Measurements from ENCODE around the gene FOXRED1. TPM values are rescaled to one million over a fixed set of nuclear protein-coding genes. Genes with fewer than 3 reads are reported as not detected.

FOXRED1 gene
- total RNA-seq (10 to 100 TPM; 27.5 to 42.7 (median 35.5) TPM), polyA plus RNA-seq (10 to 100 TPM; 20.4 to 26.1 TPM), total RNA-seq (20.6 reads per million, percentile 51 among the genes with 10 or more reads in this experiment)

GRCh38 chr11:126268708-126269579 lies at the start of gene FOXRED1, which contains the start of gene SRPRA:
TSS of gene FOXRED1 (plus strand) at chr11:126269154. CDS start at chr11:126269207, 53 bp downstream.
TSS of gene SRPRA (minus strand) at chr11:126268895. CDS start at chr11:126268804, 91 bp downstream.
- peaks cover 14 to 46% (median 33%) of the 10 kb centered on the region in 5 donors for H3K36me3 Mint-ChIP-seq
- ATAC-seq: peak; percentile 100
- H3K9me3 ChIP-seq (ENCODE audit: control insufficient read depth in 2 of 3, low read length in 3 of 3): no peaks in the 10 kb centered on the region
- H3K27me3 Mint-ChIP-seq: no peaks in the 10 kb centered on the region
- H3K27me3 ChIP-seq (ENCODE audit: control insufficient read depth in 2 of 2, insufficient read depth in 2 of 2, low read length in 2 of 2): no peaks in the 10 kb centered on the region
- H3K4me3 Mint-ChIP-seq: peak within 1 kb of the TSS; percentile 91 to 98 (median 97)
- CTCF ChIA-PET: interaction anchor here (2.0 kb wide), 1 partner anchor 12 kb away, joined by 9 read pairs; no protein-coding TSS in a partner anchor
- intact Hi-C loops (cut with micrococcal nuclease): loop anchor here (1.0 to 2.0 kb wide), 15 partner anchors 14 to 1158 kb away; partner anchors contain the start of genes DCPS (in 2 of the 2), FAM118B (in 2 of the 2), HYLS1 (in 2 of the 2) and PUS3 (in 2 of the 2)
- DNase-seq: peak; percentile 98 to 100 (median 100)
- H3K4me3 ChIP-seq (ENCODE audit: low read length): peak within 1 kb of the TSS; percentile 99
- H3K36me3 ChIP-seq (ENCODE audit: control insufficient read depth in 2 of 3, insufficient read depth in 3 of 3, low read length in 3 of 3): peaks cover 19 to 48% (median 24%) of the 10 kb centered on the region in 3 experiments
- POLR2A ChIA-PET: interaction anchor here (0.6 to 6.5 kb wide), 16 partner anchors 9 to 735 kb away, joined by 3 to 122 read pairs (median 4); partner anchors contain the start of genes CHEK1, DCPS, FAM118B and HYLS1
- peak within 1 kb of the TSS; percentile 94 to 99 (median 98) for H3K27ac Mint-ChIP-seq
- H3K9me3 Mint-ChIP-seq: peaks cover 0 to 4% (median 0%) of the 10 kb centered on the region in 11 donors
- peak within 1 kb of the TSS; percentile 94 for H3K27ac ChIP-seq (ENCODE audit: low read depth, low read length)
- peaks cover 22 to 23% of the 10 kb centered on the region in 2 donors for H3K4me1 ChIP-seq (ENCODE audit: control insufficient read depth in 2 of 2, insufficient read depth in 2 of 2, low read length in 2 of 2)
- peaks cover 26 to 60% (median 47%) of the 10 kb centered on the region in 7 donors for H3K4me1 Mint-ChIP-seq

GRCh38 chr11:126219547-126219946 lies 49.4 kb upstream of the FOXRED1 start:
- Histone ChIP-seq H3K36me3 (ENCODE audit: control insufficient read depth in 2 of 3, insufficient read depth in 3 of 3, low read length in 3 of 3) (no peaks in the 10 kb centered on the region), H3K4me1 (ENCODE audit: control insufficient read depth in 2 of 2, insufficient read depth in 2 of 2, low read length in 2 of 2) (no peaks in the 10 kb centered on the region), H3K27me3 (ENCODE audit: control insufficient read depth in 2 of 2, insufficient read depth in 2 of 2, low read length in 2 of 2) (no peaks in the 10 kb centered on the region), H3K9me3 (ENCODE audit: control insufficient read depth in 2 of 3, low read length in 3 of 3) (no peaks in the 10 kb centered on the region), H3K4me3 (ENCODE audit: low read length) (no peak overlapping the region), H3K27ac (ENCODE audit: low read depth, low read length) (no peak overlapping the region)
- H3K9me3 Mint-ChIP-seq: no peaks in the 10 kb centered on the region
- ChIA-PET CTCF (no interaction called here), POLR2A (interaction anchor here (0.6 kb wide), 1 partner anchor 53 kb away, joined by 3 read pairs; no protein-coding TSS in a partner anchor)
- H3K4me3 Mint-ChIP-seq: no peak overlapping the region
- intact Hi-C loops (cut with micrococcal nuclease): loop anchor here in 1 of 2 donors (10.0 kb wide), 2 partner anchors 1475 to 1595 kb away; partner anchors contain the start of gene TBRG1
- DNase-seq: no peak
- ATAC-seq: no peak
- no peaks in the 10 kb centered on the region for H3K27me3 Mint-ChIP-seq
- H3K4me1 Mint-ChIP-seq: peaks cover 8 to 44% (median 23%) of the 10 kb centered on the region in 7 donors
- peaks cover 0 to 12% (median 0%) of the 10 kb centered on the region in 5 donors for H3K36me3 Mint-ChIP-seq
- H3K27ac Mint-ChIP-seq: no peak overlapping the region

- DNase-seq: no peak
- Histone ChIP-seq H3K27ac (ENCODE audit: low read depth, low read length) (no peak overlapping the region), H3K9me3 (ENCODE audit: control insufficient read depth in 2 of 3, low read length in 3 of 3) (no peaks in the 10 kb centered on the region), H3K36me3 (ENCODE audit: control insufficient read depth in 2 of 3, insufficient read depth in 3 of 3, low read length in 3 of 3) (no peaks in the 10 kb centered on the region), H3K4me3 (ENCODE audit: low read length) (no peak overlapping the region), H3K27me3 (ENCODE audit: control insufficient read depth in 2 of 2, insufficient read depth in 2 of 2, low read length in 2 of 2) (no peaks in the 10 kb centered on the region), H3K4me1 (ENCODE audit: control insufficient read depth in 2 of 2, insufficient read depth in 2 of 2, low read length in 2 of 2) (no peaks in the 10 kb centered on the region)
- Mint-ChIP-seq H3K36me3 (peaks cover 0 to 23% (median 0%) of the 10 kb centered on the region in 5 donors), H3K4me3 (no peak overlapping the region), H3K27me3 (no peaks in the 10 kb centered on the region), H3K4me1 (peaks cover 0 to 15% (median 0%) of the 10 kb centered on the region in 7 donors), H3K9me3 (peaks cover 0 to 2% (median 0%) of the 10 kb centered on the region in 11 donors), H3K27ac (no peak overlapping the region)
- intact Hi-C loops (cut with micrococcal nuclease): no loop called here
- ChIA-PET CTCF (no interaction called here), POLR2A (interaction anchor here (0.7 to 1.0 kb wide), 2 partner anchors 44 to 93 kb away, joined by 3 read pairs; partner anchors contain the start of genes FOXRED1 and SRPRA)
- ATAC-seq: no peak
Observed at GRCh38 chr11:126224647-126225294, 44.2 kb upstream of the FOXRED1 start.

GRCh38 chr11:126225295-126225665 lies 43.7 kb upstream of the FOXRED1 start:
- intact Hi-C loops (cut with micrococcal nuclease): no loop called here
- Mint-ChIP-seq H3K27me3 (no peaks in the 10 kb centered on the region), H3K4me1 (peaks cover 0 to 15% (median 0%) of the 10 kb centered on the region in 7 donors), H3K36me3 (peaks cover 0 to 24% (median 0%) of the 10 kb centered on the region in 5 donors), H3K4me3 (no peak overlapping the region), H3K27ac (no peak overlapping the region), H3K9me3 (peaks cover 0 to 2% (median 0%) of the 10 kb centered on the region in 11 donors)
- Histone ChIP-seq H3K36me3 (ENCODE audit: control insufficient read depth in 2 of 3, insufficient read depth in 3 of 3, low read length in 3 of 3) (no peaks in the 10 kb centered on the region), H3K27me3 (ENCODE audit: control insufficient read depth in 2 of 2, insufficient read depth in 2 of 2, low read length in 2 of 2) (no peaks in the 10 kb centered on the region), H3K4me3 (ENCODE audit: low read length) (no peak overlapping the region), H3K4me1 (ENCODE audit: control insufficient read depth in 2 of 2, insufficient read depth in 2 of 2, low read length in 2 of 2) (no peaks in the 10 kb centered on the region), H3K9me3 (ENCODE audit: control insufficient read depth in 2 of 3, low read length in 3 of 3) (no peaks in the 10 kb centered on the region), H3K27ac (ENCODE audit: low read depth, low read length) (no peak overlapping the region)
- POLR2A ChIA-PET: interaction anchor here (0.7 to 1.0 kb wide), 2 partner anchors 44 to 92 kb away, joined by 3 read pairs; partner anchors contain the start of genes FOXRED1 and SRPRA
- DNase-seq (no peak), ATAC-seq (no peak)
- CTCF ChIA-PET: no interaction called here

- CTCF ChIA-PET: interaction anchor here (0.6 kb wide), 1 partner anchor 11 kb away, joined by 3 read pairs; no protein-coding TSS in a partner anchor
- H3K9me3 ChIP-seq (ENCODE audit: control insufficient read depth in 2 of 3, low read length in 3 of 3): no peaks in the 10 kb centered on the region
- Mint-ChIP-seq H3K36me3 (peaks cover 0 to 25% (median under 1%) of the 10 kb centered on the region in 5 donors), H3K9me3 (peaks cover 0 to 2% (median 0%) of the 10 kb centered on the region in 11 donors), H3K4me1 (peaks cover 0 to 16% (median 6%) of the 10 kb centered on the region in 7 donors), H3K27me3 (no peaks in the 10 kb centered on the region), H3K27ac (no peak overlapping the region), H3K4me3 (no peak overlapping the region)
- POLR2A ChIA-PET: no interaction called here
- H3K4me3 ChIP-seq (ENCODE audit: low read length): no peak overlapping the region
- intact Hi-C loops (cut with micrococcal nuclease): no loop called here
- H3K27ac ChIP-seq (ENCODE audit: low read depth, low read length): no peak overlapping the region
- peaks cover 0 to 3% (median 0%) of the 10 kb centered on the region in 3 experiments for H3K36me3 ChIP-seq (ENCODE audit: control insufficient read depth in 2 of 3, insufficient read depth in 3 of 3, low read length in 3 of 3)
- no peak for ATAC-seq
- no peaks in the 10 kb centered on the region for H3K27me3 ChIP-seq (ENCODE audit: control insufficient read depth in 2 of 2, insufficient read depth in 2 of 2, low read length in 2 of 2)
- no peaks in the 10 kb centered on the region for H3K4me1 ChIP-seq (ENCODE audit: control insufficient read depth in 2 of 2, insufficient read depth in 2 of 2, low read length in 2 of 2)
- no peak for DNase-seq
Observed at GRCh38 chr11:126226334-126227084, 42.4 kb upstream of the FOXRED1 start.
